ENCODE data around the gene DBN1. TPM values are rescaled to one million over a fixed set of nuclear protein-coding genes. Genes with fewer than 3 reads are reported as not detected.

Gene DBN1
- total RNA-seq, 1 donor from 2014 or later: 371 TPM

DNA sequence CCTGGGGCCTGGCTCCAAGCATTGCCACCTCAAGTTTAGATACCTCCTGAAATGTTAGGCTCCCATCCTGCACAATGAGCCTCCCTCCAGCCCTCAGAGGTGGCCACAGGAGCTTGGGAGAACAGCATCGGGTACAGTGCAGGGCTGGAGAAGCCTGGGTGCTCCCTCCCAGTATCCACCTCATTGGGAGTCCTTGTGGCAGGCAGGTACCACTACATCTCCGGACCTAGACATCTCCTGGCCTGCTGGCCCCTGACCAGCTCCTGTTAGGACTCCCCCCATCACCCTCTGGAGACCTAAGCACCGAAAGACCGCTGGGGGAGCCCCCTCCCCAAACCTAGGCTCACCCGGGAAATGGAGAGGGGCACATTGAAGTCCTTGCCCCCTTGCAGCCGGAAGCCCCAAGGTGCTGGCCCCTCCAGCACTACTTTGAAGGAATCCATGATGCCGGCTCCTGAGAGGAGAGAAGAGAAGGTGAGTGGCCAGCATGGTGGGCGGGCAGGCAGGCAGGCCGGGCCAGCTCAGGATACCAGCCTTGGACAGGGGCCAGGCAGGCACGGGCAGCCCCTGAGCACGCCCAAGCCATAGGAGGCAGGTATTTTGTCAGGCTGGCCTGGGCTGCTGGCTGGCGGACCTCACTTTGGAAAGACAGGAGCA is 22.8 kb upstream of the DBN1 start:
- peak; percentile 29 for TF ChIP-seq CTCF (IDR thresholded peaks at IDR 0.05; ENCODE audit: insufficient read depth, low read depth, low read length)
- TF ChIP-seq EZH2 (IDR thresholded peaks at IDR 0.05; ENCODE audit: insufficient read depth, low read length): no peak
- DNase-seq (ENCODE audit: low read depth): peak; percentile 60
- no peak overlapping the region for H2AFZ ChIP-seq (ENCODE audit: low read depth, low read length)

DNA sequence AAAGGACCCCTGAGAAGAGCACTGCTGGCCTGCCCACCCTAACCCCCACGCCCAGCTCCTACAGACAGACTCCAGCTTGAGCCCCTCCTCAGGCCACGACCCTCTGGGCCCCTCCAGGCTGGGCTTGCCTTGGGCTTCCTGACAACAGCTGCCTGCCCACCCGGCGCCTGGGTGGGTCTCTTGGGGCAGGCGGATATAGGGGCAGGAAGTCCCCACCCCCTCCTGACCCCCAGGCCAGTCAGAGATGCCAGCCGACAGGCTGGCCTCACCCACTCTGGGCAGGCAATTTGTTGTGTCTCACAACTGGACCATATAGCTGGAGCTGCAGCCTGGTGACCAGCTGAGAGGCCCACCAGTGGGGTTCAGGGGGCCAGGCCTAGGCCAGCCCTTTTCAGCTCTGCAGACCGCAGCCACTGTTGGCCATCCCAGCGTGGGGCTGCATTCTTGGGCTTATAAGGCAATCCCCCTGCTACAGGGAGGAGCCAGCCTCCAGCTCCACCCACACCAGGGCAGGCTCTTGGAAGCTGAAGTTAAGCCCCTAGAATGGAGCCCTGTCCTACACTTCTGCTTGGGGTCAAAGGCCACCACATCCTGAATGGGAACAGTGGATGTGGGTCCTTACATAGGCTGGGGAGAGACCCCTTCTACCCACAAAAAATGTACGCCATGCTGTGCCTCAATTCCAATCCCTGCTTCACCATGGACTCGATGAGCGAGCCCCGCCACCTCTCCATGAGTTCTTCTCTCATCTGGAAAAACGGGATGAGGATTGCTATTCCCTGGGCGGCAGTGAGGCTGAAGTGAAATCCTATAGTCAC is 22.0 kb upstream of the DBN1 start:
- Mint-ChIP-seq H3K27me3 (ENCODE audit: low read depth, unreplicated experiment) (no peaks in the 10 kb centered on the region), H3K4me1 (ENCODE audit: low read depth, unreplicated experiment) (peaks cover 41% of the 10 kb centered on the region), H3K27ac (ENCODE audit: unreplicated experiment) (peak overlapping the region; percentile 92), H3K36me3 (ENCODE audit: low read depth, unreplicated experiment) (peaks cover 4% of the 10 kb centered on the region), H3K4me3 (ENCODE audit: unreplicated experiment) (peak overlapping the region; percentile 88), H3K9me3 (ENCODE audit: unreplicated experiment) (no peaks in the 10 kb centered on the region)
- Histone ChIP-seq H4K20me1 (ENCODE audit: insufficient read depth, low read length) (peaks cover 42% of the 10 kb centered on the region), H3K79me2 (ENCODE audit: insufficient read depth, low read length) (peaks cover 67% of the 10 kb centered on the region), H3K9ac (ENCODE audit: low read length) (peak overlapping the region; percentile 89), H3K4me2 (ENCODE audit: low read length) (peak overlapping the region; percentile 96), H2AFZ (ENCODE audit: low read depth, low read length) (no peak overlapping the region), H3K4me1 (ENCODE audit: insufficient read depth, low read length) (peaks cover 70% of the 10 kb centered on the region), H3K27ac (ENCODE audit: low read depth, low read length) (peak overlapping the region; percentile 94), H3K36me3 (ENCODE audit: insufficient read depth, low read length) (peaks cover 19% of the 10 kb centered on the region), H3K27me3 (ENCODE audit: insufficient read depth, low read length) (no peaks in the 10 kb centered on the region), H3K9me3 (ENCODE audit: insufficient read depth, low read depth, low read length) (no peaks in the 10 kb centered on the region), H3K4me3 (ENCODE audit: insufficient read depth, low read depth, low read length) (peak overlapping the region; percentile 82)
- TF ChIP-seq EZH2 (IDR thresholded peaks at IDR 0.05; ENCODE audit: insufficient read depth, low read length) (no peak), CTCF (IDR thresholded peaks at IDR 0.05; ENCODE audit: insufficient read depth, low read depth, low read length) (no peak)
- DNase-seq (ENCODE audit: low read depth): peak; percentile 86
- FAIRE-seq: peak; percentile 39

More for the DNA sequence above, 22.8 kb upstream of the DBN1 start:
- Mint-ChIP-seq H3K27ac (ENCODE audit: unreplicated experiment) (peak overlapping the region; percentile 92), H3K27me3 (ENCODE audit: low read depth, unreplicated experiment) (no peaks in the 10 kb centered on the region), H3K9me3 (ENCODE audit: unreplicated experiment) (no peaks in the 10 kb centered on the region), H3K4me3 (ENCODE audit: unreplicated experiment) (peak overlapping the region; percentile 88), H3K36me3 (ENCODE audit: low read depth, unreplicated experiment) (peaks cover 4% of the 10 kb centered on the region), H3K4me1 (ENCODE audit: low read depth, unreplicated experiment) (peaks cover 43% of the 10 kb centered on the region)
- peaks cover 35% of the 10 kb centered on the region for H4K20me1 ChIP-seq (ENCODE audit: insufficient read depth, low read length)
- H3K4me3 ChIP-seq (ENCODE audit: insufficient read depth, low read depth, low read length): peak overlapping the region; percentile 82
- H3K9ac ChIP-seq (ENCODE audit: low read length): peak overlapping the region; percentile 89
- H3K4me2 ChIP-seq (ENCODE audit: low read length): peak overlapping the region; percentile 96
- H3K27me3 ChIP-seq (ENCODE audit: insufficient read depth, low read length): no peaks in the 10 kb centered on the region
- no peak for FAIRE-seq
- H3K4me1 ChIP-seq (ENCODE audit: insufficient read depth, low read length): peaks cover 68% of the 10 kb centered on the region
- peaks cover 19% of the 10 kb centered on the region for H3K36me3 ChIP-seq (ENCODE audit: insufficient read depth, low read length)
- H3K27ac ChIP-seq (ENCODE audit: low read depth, low read length): peak overlapping the region; percentile 94
- H3K9me3 ChIP-seq (ENCODE audit: insufficient read depth, low read depth, low read length): no peaks in the 10 kb centered on the region
- H3K79me2 ChIP-seq (ENCODE audit: insufficient read depth, low read length): peaks cover 60% of the 10 kb centered on the region

Data from astrocyte (in vitro differentiated cells and primary cell).